ENCODE data around the gene MLANA.
A peak's percentile ranks its signal among the peaks of the same experiment; 100 is the strongest.
"Not testable (repeated sequence)": the region's sequence is repeated elsewhere in the genome, so short reads cannot be mapped to it uniquely, and the experiment has no call there.

MLANA gene

DNA sequence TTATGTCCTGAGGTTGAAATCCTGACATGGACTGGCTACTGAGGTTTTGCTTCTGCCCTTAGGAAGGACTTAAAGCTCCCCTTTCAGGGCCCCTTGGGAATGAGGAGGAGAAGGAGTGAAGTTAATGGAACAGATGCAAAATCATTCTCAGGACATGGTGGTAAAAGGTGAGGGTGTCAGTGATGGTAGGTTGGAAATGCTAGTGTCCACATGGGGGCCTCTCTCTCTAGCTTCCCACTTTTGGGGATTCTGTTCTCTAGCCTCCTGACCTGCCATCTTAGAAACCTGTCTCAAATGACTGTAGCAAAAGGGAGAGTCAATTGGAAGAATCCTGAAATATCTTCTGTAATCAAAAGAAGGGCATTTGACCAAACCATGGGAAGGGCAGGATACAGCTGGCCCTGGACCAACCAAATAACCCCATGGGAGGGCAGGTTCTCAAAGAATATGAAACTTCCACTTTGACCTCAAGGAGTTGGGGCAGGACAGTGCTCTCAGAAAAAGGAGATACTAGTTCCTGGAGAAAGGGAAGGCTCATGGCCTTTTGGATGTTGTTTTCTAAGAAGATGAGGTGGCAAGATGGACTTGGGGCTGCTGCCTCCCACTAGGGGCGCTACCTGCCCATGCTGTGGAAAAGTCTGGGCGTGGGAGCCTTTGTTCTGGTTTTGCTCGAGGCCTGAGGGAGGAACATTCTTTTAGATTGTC, 21.2 kb upstream of the MLANA start:
- no peak for DNase-seq (ENCODE audit: low spot score)

- DNase-seq (ENCODE audit: low spot score), result no peak
Observed at GRCh38 chr9:5870020-5870339, 20.7 kb upstream of the MLANA start.

DNA sequence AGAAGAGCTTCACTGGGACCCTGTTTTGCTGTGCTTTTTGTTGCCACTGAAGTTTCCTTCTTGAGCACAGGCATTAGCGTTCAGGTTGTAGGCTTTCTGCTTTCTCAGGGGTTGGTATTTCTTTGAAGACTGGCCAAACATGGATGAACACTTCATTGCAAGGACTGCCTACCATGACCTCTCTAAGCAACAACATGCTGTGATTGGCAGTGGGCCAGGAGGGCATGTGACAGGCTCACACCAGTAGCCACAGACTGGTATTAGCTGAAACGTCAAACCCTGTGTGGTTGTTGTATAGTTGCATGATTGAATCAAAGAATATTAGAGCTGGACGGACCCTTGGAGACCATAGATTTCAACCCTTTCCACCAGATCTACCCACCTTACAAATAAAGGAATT, 20.0 kb upstream of the MLANA start:
- no peak for DNase-seq (ENCODE audit: low spot score)

DNA sequence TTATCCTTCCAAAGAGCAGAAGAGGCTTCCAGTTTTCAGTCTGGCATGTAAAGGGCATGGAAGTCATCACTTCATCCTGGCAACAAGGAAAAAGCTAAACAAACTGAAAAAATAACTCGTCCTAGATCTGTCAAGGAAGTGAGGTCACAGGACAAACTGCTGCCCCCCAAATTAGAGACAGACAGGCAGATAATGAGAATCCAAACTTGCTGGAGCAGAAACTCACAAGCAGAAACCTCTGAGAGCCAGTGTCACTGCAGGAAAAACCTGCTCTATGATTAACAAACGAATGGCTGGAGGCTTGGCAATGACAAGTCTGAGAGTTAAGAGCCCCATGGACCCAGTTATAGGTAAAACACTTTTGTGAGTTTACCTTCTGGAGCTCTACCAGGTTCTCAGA, 18.9 kb upstream of the MLANA start:
- no peak for DNase-seq (ENCODE audit: low spot score)

- no peak for DNase-seq (ENCODE audit: low spot score)
Observed at GRCh38 chr9:5872511-5872910, 18.2 kb upstream of the MLANA start.

- DNase-seq (ENCODE audit: low spot score), result no peak
Observed at GRCh38 chr9:5873439-5873838, 17.2 kb upstream of the MLANA start.

DNA sequence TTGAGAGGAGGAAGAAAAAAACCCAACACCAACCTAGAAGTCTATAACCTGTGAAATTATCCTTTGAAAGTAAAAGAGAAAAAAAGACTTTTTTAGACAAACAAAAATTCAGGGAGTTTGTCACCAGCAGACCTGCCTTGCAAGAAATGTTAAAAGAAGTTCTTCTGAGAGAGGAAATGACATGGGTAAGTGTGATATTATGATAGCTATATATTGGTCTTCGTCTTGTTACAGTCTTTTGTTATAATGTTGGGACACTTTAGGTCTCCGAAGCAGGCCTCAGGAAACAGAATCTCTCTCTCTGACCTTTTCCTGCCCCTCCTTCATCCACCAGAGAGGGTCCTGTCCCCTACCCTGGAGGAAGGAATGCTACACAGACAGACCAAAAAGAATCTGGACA, 16.6 kb upstream of the MLANA start:
- DNase-seq (ENCODE audit: low spot score), result no peak

- DNase-seq (ENCODE audit: low spot score), result no peak
Observed at GRCh38 chr9:5876026-5876425, 14.7 kb upstream of the MLANA start.

GRCh38 chr9:5876711-5877110, 14.0 kb upstream of the MLANA start:
- no peak for DNase-seq (ENCODE audit: low spot score)

DNA sequence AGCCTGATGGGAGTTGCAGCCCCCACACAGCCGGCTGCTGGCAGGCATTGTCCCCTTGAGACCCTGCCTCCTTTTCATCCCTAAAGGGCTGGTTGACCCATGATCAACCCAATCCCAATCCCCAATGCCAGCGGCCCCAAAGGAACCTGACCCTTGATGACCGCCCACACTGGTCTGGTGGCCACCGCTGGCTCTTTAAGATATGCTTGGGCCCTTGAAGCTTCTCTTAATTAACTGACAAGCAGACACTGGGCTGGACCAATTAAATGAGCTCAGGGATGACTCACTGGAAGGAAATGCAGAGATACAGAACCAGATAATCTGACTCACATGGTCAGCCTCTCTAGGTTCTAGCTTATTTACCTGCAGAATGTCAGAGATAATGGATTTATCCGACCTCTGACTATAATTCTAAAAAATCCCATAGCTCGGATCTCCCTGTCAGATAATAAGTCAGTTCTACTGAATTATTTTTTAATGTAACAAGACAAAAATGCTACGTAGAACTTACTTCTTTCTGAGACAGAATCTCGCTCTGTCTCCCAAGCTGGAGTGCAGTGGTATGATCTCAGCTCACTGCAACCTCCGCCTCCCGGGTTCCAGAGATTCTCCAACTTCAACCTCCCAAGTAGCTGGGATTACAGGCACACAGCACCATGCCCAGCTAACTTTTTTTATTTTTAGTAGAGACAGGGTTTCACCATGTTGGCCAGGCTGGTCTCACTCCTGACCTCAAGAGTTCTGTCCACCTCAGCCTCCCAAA, 11.1 kb upstream of the MLANA start:
- peak; percentile 27 for DNase-seq (ENCODE audit: low spot score)

DNA sequence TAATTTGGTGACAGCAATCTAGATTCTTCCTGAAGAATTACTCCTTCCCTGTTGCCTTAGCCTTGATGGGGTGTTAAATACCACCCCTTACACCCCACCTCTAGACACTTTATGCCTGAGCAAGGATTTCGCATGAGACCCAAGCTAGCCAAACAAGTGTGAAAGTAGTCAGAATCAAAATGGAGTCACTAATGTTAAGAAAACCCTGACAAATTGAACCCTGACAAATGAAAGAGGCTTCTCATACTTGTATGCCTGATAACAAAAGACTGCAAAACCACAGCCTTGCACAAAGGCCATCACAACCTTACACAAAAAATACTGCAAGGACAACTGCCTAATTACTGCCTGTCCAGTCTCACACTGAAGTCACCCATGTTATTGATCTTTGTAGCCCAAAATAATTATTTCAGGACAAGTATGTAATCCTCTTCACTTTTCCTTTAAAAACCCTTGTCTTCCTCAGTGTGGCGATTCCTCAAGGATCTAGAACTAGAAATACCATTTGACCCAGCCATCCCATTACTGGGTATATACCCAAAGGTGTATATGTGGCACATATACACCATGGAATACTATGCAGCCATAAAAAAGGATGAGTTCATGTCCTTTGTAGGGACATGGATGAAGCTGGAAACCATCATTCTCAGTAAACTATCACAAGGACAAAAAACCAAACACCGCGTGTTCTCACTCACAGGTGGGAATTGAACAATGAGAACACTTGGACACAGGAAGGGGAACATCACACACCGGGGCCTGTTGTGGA, 8.3 kb upstream of the MLANA start:
- DNase-seq (ENCODE audit: low spot score), result not testable (repeated sequence)

- DNase-seq (ENCODE audit: low spot score), result no peak
Observed at GRCh38 chr9:5884191-5884590, 6.5 kb upstream of the MLANA start.

GRCh38 chr9:5886114-5886939, 4.4 kb upstream of the MLANA start:
- peak; percentile 87 for DNase-seq (ENCODE audit: low spot score)

GRCh38 chr9:5892456-5893133, 1.9 kb downstream of the MLANA start:
- DNase-seq (ENCODE audit: low spot score), result no peak

- DNase-seq (ENCODE audit: low spot score), result no peak
Observed at GRCh38 chr9:5893134-5893505, 2.4 kb downstream of the MLANA start.

- no peak for DNase-seq (ENCODE audit: low spot score)
Observed at GRCh38 chr9:5893591-5894236, 3.0 kb downstream of the MLANA start.

GRCh38 chr9:5894237-5894959, 3.7 kb downstream of the MLANA start:
- no peak for DNase-seq (ENCODE audit: low spot score)

- no peak for DNase-seq (ENCODE audit: low spot score)
Observed at GRCh38 chr9:5895782-5896181, 5.1 kb downstream of the MLANA start.

DNA sequence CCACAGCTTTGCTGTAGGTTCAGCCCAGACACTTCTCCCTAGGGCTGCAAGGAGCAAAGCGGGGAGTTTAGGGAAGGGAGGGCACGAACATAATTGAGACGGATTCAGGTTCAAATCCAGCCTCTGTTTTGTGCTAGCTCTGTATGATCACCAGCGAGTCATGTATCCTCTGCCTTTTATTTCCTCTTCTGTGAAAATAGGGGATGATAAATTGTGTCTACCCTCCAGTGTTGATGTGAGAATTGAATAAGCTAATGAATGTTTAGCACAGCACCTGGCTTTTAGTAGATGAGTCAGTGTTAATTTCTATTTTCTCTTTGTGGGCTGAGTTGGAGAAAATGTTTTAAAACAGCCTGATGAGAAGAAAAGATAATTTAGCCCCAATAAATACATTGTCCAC, 6.2 kb downstream of the MLANA start:
- DNase-seq (ENCODE audit: low spot score), result no peak

DNA sequence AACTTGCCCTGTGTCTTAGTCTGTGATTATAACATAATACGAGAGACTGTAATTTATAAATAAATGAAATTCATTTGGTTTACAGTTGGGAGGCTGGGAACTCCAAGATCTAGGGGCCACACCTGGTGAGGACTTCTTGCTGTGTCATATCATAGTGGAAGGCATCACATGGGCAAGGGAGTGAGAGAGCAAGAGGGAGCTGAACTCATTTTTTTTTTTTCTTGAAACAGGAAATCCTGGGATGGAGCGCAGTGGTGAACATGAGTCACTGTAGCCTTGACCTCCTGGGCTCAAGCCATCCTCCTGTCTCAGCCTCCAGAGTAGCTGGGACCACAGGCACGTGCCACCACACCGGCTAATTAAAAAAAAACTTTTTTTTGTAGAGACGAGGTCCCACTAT, 7.2 kb downstream of the MLANA start:
- no peak for DNase-seq (ENCODE audit: low spot score)

DNA sequence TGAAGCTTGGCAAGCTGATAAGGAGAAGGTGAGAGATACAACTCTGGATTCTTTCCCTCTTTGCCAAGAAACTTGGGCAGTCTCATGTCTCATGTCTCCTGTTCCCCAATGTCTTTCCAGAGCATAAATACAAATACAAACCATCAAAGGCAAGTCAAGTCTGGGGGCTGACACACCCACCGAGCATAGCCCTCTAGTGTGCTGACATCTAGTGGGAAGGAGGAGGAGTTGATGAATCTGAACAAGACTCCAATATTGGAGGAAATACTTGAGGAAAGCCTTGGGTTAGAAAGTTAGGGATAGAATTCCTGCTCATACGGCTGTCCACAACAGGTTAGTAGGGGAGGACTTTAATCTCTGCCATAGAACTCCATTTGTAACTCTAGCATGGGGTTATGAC, 8.6 kb downstream of the MLANA start:
- DNase-seq (ENCODE audit: low spot score), result no peak
